ENCODE measurements around the gene INF2. TPM values are rescaled to one million over a fixed set of nuclear protein-coding genes. Genes with fewer than 3 reads are reported as not detected.

Gene INF2
- total RNA-seq, 2 experiments from 2014 or later = 155 to 159 TPM

DNA sequence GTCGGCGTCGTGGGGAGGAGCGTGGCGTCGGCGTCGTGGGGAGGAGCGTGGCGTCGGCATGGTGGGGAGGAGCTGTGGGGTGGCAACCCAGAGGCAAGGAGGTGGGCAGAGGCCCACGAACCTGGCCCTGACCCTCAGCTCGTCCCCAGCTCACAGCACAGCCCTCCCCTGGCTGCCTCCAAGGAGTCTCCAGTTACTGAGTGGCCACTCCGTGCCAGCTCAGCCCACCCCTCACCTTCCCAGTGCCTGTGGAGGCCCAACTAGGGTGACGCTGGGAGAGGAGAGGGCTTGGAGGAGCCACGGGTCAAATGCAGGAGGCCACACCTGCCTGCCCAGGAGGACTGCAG lies 40.4 kb downstream of the INF2 start:
- H3K36me3 Mint-ChIP-seq (ENCODE audit: low read depth) = no peaks in the 10 kb centered on the region
- no peak for ATAC-seq
- H3K4me3 Mint-ChIP-seq = no peak overlapping the region
- CTCF ChIA-PET = no interaction called here
- no peak overlapping the region for H3K27ac Mint-ChIP-seq
- H3K27me3 Mint-ChIP-seq (ENCODE audit: low read depth) = no peaks in the 10 kb centered on the region
- DNase-seq = no peak
- POLR2A ChIA-PET = interaction anchor here (0.6 kb wide), 1 partner anchor 1175 kb away, joined by 5 read pairs; no protein-coding TSS in a partner anchor
- H3K9me3 Mint-ChIP-seq (ENCODE audit: insufficient read depth) = no peaks in the 10 kb centered on the region
- H3K4me1 Mint-ChIP-seq (ENCODE audit: low read depth) = peaks cover 2% of the 10 kb centered on the region

DNA sequence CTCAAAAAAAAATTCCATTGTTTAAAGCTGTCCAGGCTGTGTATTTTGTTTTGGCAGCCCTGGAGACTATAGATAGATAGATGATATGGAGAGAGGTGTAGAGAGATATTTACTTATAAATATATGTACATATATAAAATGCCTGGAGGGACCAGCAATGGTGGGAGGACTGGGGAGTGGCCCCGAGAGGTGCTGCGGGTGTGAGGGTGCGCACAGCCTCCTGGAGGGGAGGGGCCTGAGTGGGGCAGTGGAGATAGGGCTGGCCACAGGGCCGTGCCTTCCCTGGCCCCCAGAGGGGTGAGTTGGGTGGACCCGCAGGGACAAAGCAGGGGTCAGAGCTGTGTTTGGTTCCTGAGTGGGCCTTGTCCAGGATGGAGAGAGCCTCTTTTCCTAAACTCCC lies 41.1 kb downstream of the INF2 start:
- no peak overlapping the region for H3K27ac Mint-ChIP-seq
- ChIA-PET POLR2A (no interaction called here), CTCF (no interaction called here)
- no peak overlapping the region for H3K4me3 Mint-ChIP-seq
- no peaks in the 10 kb centered on the region for H3K4me1 Mint-ChIP-seq (ENCODE audit: low read depth)
- no peaks in the 10 kb centered on the region for H3K36me3 Mint-ChIP-seq (ENCODE audit: low read depth)
- no peaks in the 10 kb centered on the region for H3K27me3 Mint-ChIP-seq (ENCODE audit: low read depth)
- no peak for DNase-seq
- no peaks in the 10 kb centered on the region for H3K9me3 Mint-ChIP-seq (ENCODE audit: insufficient read depth)
- no peak for ATAC-seq

DNA sequence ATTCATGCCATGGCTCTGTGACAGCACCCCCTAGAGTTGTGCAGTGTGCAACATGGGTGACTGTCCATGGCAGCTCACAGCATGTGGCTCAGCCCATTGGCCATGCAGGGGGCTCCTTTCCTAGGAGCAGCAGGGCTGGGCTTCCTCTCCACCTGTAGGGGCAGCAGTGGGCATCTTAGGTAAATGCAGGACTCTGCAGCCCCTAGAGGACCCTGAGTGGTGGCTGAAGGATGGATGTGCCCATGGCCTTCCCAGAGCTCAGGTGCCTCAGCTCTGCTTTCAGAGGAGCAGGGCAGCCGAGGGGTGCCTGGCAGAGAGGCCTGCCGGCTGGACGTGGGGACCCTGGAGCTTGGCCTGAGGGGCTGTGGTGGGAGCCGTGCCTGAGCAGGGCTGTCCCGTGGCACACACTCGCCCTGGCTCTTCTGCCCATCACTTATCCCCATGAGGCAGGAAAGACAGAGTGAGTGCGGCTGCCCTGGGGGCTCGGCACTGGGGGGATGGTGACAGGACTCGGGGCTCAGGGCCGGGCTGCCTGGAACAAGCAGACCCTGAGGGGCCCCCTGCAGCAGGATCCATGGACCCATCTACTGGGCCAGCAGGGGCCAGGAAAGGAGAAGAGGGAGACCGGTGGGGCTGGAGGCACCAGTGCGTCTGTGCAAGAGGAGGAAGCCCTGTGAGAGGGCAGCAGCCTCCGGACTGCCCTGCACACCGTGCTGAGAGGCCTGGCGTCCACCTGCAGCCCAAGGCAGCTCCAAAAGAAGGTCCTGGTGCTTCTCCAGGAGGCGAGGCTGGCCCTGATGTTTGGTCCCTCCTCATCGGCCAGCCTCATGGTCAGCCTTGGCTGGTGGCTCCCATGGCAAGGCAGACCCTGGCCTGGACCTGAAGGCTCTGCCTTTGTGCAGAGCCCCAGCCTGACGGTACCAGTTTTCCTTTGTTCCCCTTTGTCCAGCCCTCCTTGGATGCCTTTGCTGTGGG lies 42.2 kb downstream of the INF2 start:
- H3K4me1 Mint-ChIP-seq (ENCODE audit: low read depth) = no peaks in the 10 kb centered on the region
- CTCF ChIA-PET = interaction anchor here (1.0 kb wide), 1 partner anchor 19 kb away, joined by 6 read pairs; no protein-coding TSS in a partner anchor
- no peaks in the 10 kb centered on the region for H3K9me3 Mint-ChIP-seq (ENCODE audit: insufficient read depth)
- no peaks in the 10 kb centered on the region for H3K36me3 Mint-ChIP-seq (ENCODE audit: low read depth)
- ATAC-seq (no peak), DNase-seq (no peak)
- no peaks in the 10 kb centered on the region for H3K27me3 Mint-ChIP-seq (ENCODE audit: low read depth)
- H3K4me3 Mint-ChIP-seq = no peak overlapping the region
- POLR2A ChIA-PET = no interaction called here
- no peak overlapping the region for H3K27ac Mint-ChIP-seq

DNA sequence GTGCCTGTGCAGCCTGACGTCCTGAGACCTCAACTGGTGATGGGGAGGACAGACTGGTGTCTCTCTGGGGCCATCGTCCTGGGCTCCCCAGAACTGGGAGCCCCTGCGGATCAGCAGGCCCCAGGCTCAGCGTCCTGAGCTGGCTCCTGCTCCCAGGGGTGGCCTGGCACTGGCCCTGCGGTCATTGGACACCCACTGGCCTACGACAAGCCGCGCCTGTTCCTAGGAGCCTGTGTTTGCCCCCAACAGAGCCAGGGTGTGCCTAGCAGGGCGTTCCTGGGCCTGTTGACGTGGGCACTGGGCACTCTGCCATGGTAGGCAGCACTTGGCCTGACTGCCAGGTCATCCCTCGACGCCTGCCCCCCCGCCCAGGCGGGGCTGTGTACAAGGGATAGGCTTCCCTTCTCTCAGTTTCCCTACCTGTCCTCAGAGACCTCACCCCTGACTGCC lies 43.0 kb downstream of the INF2 start:
- H3K9me3 Mint-ChIP-seq (ENCODE audit: insufficient read depth) = no peaks in the 10 kb centered on the region
- DNase-seq = no peak
- POLR2A ChIA-PET = no interaction called here

DNA sequence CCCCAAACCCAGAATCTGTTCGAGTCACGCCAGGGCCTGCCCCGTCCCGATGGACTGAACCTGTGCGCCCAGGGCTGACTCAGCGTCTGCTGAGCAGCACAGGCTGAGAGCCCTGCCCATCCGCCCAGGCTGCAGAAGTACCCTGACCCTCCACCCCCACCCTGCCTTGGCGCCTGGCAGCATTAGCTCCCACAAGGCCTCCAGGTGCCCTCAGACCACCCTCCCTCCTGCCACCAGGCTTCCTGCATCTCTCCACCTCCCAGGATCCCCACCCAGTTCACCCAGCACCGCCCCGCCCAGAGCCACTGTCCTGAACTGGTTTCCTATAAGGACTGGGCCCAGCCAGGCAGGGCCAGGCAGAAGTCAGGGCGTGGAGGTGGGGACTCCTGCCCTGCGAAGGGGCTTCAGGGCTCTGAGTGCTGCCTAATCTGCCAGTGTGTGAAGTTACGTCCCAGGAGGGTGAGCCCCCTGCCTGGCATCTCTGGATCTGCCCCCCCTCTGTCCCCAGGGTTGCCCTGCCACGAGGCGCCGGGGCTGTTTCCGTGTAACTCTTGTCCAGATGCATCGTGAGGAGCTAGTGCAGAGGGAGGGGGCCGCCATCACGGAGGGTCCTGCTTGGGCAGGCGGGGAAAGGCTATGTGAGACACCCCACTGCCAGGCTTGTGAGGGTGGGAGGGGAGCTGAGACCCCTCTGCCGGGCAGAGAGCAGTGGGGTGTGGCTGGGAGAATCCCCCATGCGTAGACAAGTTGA lies 43.7 kb downstream of the INF2 start:
- no peaks in the 10 kb centered on the region for H3K9me3 Mint-ChIP-seq (ENCODE audit: insufficient read depth)
- ChIA-PET POLR2A (no interaction called here), CTCF (interaction anchor here (0.9 kb wide), 2 partner anchors 9 to 84 kb away, joined by 3 to 4 read pairs; partner anchors contain the start of gene ADSS1)
- H3K4me1 Mint-ChIP-seq (ENCODE audit: low read depth) = no peaks in the 10 kb centered on the region
- peaks cover 2% of the 10 kb centered on the region for H3K27me3 Mint-ChIP-seq (ENCODE audit: low read depth)
- H3K27ac Mint-ChIP-seq = no peak overlapping the region
- ATAC-seq (no peak), DNase-seq (no peak)
- H3K36me3 Mint-ChIP-seq (ENCODE audit: low read depth) = no peaks in the 10 kb centered on the region
- no peak overlapping the region for H3K4me3 Mint-ChIP-seq

More for the DNA sequence above, 43.0 kb downstream of the INF2 start:
- CTCF ChIA-PET = no interaction called here
- Mint-ChIP-seq H3K4me3 (no peak overlapping the region), H3K36me3 (ENCODE audit: low read depth) (no peaks in the 10 kb centered on the region), H3K27ac (no peak overlapping the region), H3K27me3 (ENCODE audit: low read depth) (no peaks in the 10 kb centered on the region), H3K4me1 (ENCODE audit: low read depth) (no peaks in the 10 kb centered on the region)
- ATAC-seq = no peak

DNA sequence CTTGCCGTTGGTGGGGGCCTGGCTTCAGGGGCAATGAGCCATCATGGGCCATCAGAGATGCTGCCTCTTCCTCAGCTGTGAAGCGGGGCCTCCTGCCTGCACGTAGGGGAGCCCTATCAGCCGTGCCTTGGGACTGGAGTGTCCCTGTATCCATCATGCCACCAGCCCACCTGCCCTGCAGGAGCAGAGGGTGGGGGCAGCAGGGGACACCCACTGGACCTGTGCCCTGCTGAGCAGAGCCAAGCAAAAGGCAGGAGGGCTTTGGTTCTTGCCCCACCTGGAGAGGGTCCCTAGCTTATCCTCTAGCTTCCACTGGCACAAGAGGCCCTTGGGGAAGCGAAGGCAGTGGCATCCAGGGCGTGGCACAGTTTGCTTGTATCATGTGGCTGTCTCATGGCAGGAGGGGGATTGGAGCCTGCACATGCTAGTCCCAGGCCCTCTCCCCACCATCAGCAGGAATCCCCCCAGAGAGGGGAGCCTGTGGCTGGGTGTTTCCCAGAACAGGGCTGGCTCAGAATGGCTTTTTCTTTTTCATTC lies 44.7 kb downstream of the INF2 start:
- POLR2A ChIA-PET = no interaction called here
- Mint-ChIP-seq H3K4me3 (no peak overlapping the region), H3K36me3 (ENCODE audit: low read depth) (no peaks in the 10 kb centered on the region), H3K27me3 (ENCODE audit: low read depth) (peaks cover 2% of the 10 kb centered on the region), H3K4me1 (ENCODE audit: low read depth) (no peaks in the 10 kb centered on the region), H3K27ac (no peak overlapping the region), H3K9me3 (ENCODE audit: insufficient read depth) (no peaks in the 10 kb centered on the region)
- DNase-seq (no peak), ATAC-seq (no peak)
- CTCF ChIA-PET = interaction anchor here (0.9 kb wide), 2 partner anchors 10 to 83 kb away, joined by 3 to 4 read pairs; partner anchors contain the start of gene ADSS1

DNA sequence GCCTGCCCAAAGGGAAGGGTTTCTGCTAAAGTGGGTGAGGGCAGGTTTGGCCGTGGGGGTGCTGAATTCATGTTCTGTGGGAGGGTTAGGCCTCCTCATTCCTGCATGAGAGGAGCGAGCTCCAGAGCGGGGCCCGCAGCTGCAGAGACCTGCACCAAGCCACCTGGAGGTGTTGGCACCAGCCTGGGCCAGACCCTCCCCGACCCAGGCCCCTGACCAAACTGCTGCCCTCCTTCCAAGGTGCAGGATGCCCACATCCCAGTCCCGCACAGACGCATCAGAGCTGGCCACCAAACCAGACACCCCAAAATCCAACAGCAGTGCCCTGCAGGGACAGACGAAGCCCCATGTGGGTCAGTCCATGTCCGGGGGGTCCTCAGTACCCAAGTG lies 45.2 kb downstream of the INF2 start:
- no peaks in the 10 kb centered on the region for H3K9me3 Mint-ChIP-seq (ENCODE audit: insufficient read depth)
- H3K36me3 Mint-ChIP-seq (ENCODE audit: low read depth) = no peaks in the 10 kb centered on the region
- ATAC-seq = no peak
- POLR2A ChIA-PET = no interaction called here
- peaks cover 2% of the 10 kb centered on the region for H3K27me3 Mint-ChIP-seq (ENCODE audit: low read depth)
- CTCF ChIA-PET = no interaction called here
- no peak overlapping the region for H3K27ac Mint-ChIP-seq
- H3K4me1 Mint-ChIP-seq (ENCODE audit: low read depth) = no peaks in the 10 kb centered on the region
- no peak for DNase-seq
- H3K4me3 Mint-ChIP-seq = no peak overlapping the region

DNA sequence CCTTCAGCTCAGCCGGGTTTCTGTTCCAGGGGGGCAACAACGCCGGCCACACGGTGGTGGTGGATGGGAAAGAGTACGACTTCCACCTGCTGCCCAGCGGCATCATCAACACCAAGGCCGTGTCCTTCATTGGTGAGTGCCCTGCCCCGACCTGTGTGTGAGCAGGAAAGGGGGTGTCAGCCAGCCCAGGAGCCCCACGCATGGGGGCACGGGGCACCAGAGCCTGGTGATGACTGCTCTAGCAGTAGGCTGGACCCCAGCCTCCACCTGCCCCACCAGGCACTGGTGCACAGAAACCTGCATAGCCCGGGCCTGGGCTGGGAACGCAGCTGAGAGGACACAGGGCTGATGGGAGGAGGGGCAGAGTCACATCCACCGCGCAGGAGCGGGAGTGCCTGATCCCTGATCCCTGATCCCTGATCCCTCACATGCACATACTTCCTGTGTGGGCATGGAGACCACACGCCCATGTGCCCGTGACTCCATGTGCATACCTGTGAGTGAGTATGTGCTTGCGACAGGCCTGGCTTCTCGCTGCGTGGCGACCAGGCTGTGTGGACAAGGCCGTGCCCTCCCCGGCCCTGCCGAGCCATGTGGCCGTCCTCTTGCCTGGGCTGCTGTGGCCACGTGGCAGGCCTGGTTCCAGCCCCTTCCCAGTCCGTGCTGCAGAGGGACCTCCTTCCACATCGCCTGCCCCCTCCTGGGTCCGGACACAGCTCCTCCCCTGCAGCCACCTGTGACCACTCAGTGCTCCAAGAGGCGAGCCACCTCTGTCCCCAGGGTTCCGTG lies 45.8 kb downstream of the INF2 start:
- Mint-ChIP-seq H3K27ac (no peak overlapping the region), H3K4me1 (ENCODE audit: low read depth) (no peaks in the 10 kb centered on the region), H3K27me3 (ENCODE audit: low read depth) (peaks cover 2% of the 10 kb centered on the region), H3K4me3 (no peak overlapping the region), H3K9me3 (ENCODE audit: insufficient read depth) (no peaks in the 10 kb centered on the region), H3K36me3 (ENCODE audit: low read depth) (no peaks in the 10 kb centered on the region)
- POLR2A ChIA-PET = no interaction called here
- DNase-seq (no peak), ATAC-seq (no peak)
- CTCF ChIA-PET = no interaction called here

DNA sequence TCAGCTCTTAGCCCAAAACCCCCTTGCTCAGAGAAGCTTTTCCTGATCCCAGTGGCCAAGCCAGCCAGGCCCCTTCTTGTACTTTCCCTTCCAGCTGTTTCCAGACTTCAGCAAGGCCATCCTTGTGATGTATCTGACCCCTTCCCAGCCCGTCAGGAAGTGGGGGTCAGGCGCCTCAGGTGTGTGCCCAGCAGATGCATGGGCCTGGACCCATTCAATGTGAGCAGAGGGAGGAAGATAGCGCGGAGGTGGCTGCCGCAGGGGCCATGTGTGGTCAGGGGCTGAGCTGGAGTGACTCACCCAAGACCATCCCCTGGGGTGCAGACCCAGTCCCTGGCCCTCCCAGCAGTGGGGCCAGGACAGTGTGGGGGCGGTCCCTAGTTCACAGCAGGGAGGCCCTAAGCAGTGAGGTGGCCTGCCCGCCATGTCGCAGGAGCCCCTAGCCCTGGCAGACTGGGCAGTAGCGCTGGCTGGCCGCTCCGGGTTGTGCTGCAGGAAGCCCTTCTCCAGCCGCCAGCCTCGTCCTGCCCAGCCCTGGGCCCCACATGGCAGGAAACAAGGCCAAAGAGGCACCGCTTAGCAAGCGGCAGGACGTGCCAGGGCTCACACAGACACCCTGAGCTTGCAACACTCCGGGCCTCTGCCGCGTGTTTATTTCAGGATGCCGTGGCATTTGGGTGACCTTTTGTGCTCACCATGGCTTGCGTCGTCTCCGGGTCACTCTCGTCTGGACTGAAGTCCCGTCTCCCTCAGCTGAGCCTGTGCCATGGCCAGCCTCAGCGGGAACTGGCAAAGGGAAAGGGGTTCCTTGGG lies 46.6 kb downstream of the INF2 start:
- POLR2A ChIA-PET = no interaction called here
- no peaks in the 10 kb centered on the region for H3K9me3 Mint-ChIP-seq (ENCODE audit: insufficient read depth)

DNA sequence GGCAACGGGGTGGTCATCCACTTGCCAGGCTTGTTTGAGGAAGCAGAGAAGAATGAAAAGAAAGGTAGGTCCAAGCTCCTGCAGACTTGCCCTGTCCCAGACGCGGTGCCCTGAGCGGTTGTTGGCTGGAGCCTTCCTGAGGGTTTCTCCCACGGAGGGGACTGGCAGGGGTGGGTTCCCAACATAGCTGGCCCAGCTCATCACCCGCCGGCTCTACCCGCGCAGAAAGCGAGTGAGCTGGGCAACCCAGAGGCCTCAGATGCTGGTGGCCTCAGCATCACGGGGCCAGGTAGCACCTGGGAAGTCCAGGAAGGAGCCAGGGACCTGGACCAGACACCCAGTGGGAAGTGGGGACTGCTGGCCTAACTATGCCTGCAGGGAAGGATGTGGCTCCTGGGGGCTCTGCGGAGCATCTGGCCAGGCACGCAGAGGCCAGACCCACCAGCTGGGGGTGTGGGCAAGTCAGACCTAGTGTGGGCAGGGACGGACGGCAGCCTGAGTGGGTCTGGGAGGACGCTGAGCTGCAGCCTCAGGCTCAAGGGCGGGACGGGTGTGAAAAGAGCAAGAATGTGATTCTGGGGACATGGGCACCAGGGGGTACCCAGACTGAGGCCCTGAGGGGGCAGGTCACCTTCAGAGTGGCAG lies 49.1 kb downstream of the INF2 start:
- Mint-ChIP-seq H3K4me1 (ENCODE audit: low read depth) (no peaks in the 10 kb centered on the region), H3K4me3 (no peak overlapping the region), H3K27me3 (ENCODE audit: low read depth) (peaks cover 2% of the 10 kb centered on the region), H3K36me3 (ENCODE audit: low read depth) (no peaks in the 10 kb centered on the region), H3K27ac (no peak overlapping the region), H3K9me3 (ENCODE audit: insufficient read depth) (no peaks in the 10 kb centered on the region)
- ATAC-seq = no peak
- POLR2A ChIA-PET = interaction anchor here (1.7 kb wide), 1 partner anchor 14 kb away, joined by 6 read pairs; the partner anchor contains the start of gene SIVA1
- CTCF ChIA-PET = interaction anchor here (1.0 kb wide), 1 partner anchor 15 kb away, joined by 3 read pairs; no protein-coding TSS in a partner anchor
- DNase-seq = no peak

More for the DNA sequence above, 46.6 kb downstream of the INF2 start:
- CTCF ChIA-PET = interaction anchor here (1.3 kb wide), 1 partner anchor 13 kb away, joined by 3 read pairs; no protein-coding TSS in a partner anchor
- no peak for ATAC-seq
- no peak for DNase-seq
- peaks cover 2% of the 10 kb centered on the region for H3K27me3 Mint-ChIP-seq (ENCODE audit: low read depth)
- H3K27ac Mint-ChIP-seq = no peak overlapping the region
- no peaks in the 10 kb centered on the region for H3K36me3 Mint-ChIP-seq (ENCODE audit: low read depth)
- no peak overlapping the region for H3K4me3 Mint-ChIP-seq
- no peaks in the 10 kb centered on the region for H3K4me1 Mint-ChIP-seq (ENCODE audit: low read depth)

Measured in activated CD8-positive, alpha-beta T cell treated with anti-CD3 and anti-CD28 coated beads, Interleukin-2, amount 10 ng/mL, durations not matched to agents 7 days and 5 days (primary cell).